ENCODE results near the gene ALDH1A2. TPM values are rescaled to one million over a fixed set of nuclear protein-coding genes. Genes with fewer than 3 reads are reported as not detected.

Gene ALDH1A2
- total RNA-seq, 1 experiment from 2014 or later, result 4.0 TPM

DNA sequence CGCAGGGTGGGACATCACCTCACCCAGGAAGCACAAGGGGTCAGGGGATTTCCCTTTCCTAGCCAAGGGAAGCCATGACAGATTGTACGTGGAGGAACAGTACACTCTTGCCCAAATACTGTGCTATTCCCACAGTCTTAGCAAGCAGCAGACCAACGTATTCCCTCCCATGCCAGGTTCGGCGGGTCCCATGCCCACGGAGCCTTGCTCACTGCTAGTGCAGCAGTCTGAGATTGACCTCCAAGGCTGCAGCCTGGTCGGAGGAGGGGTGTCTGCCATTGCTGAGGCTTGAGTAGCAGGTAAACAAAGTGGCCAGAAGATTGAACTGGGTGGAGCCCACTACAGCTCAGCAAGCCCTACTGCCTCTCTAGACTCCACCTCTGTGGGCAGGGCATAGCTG, 39.0 kb downstream of the ALDH1A2 start:
- Histone ChIP-seq H3K79me2 (ENCODE audit: low read depth) (no peaks in the 10 kb centered on the region), H3K4me1 (replicated peaks; ENCODE audit: insufficient read depth) (no peaks in the 10 kb centered on the region), H3K36me3 (ENCODE audit: low read depth) (no peaks in the 10 kb centered on the region), H3K9me3 (ENCODE audit: insufficient read depth, low read depth) (no peaks in the 10 kb centered on the region), H3K4me3 (no peak overlapping the region), H3K27me3 (ENCODE audit: insufficient read depth, low read depth) (0 out of 2 replicates have a peak, but pooled peaks cover 7% of the 10 kb centered on the region), H3K9me2 (ENCODE audit: insufficient read depth) (no peaks in the 10 kb centered on the region), H4K20me1 (ENCODE audit: insufficient read depth) (no peaks in the 10 kb centered on the region), H3K4me2 (no peak overlapping the region), H2AFZ (no peak overlapping the region), H3F3A (ENCODE audit: insufficient read depth, low read depth) (no peaks in the 10 kb centered on the region), H3K27ac (no peak overlapping the region)
- intact Hi-C loops (cut with micrococcal nuclease; ENCODE audit: unreplicated experiment), result no loop called here
- CTCF ChIA-PET, result no interaction called here
- TF ChIP-seq, protein P1, sequence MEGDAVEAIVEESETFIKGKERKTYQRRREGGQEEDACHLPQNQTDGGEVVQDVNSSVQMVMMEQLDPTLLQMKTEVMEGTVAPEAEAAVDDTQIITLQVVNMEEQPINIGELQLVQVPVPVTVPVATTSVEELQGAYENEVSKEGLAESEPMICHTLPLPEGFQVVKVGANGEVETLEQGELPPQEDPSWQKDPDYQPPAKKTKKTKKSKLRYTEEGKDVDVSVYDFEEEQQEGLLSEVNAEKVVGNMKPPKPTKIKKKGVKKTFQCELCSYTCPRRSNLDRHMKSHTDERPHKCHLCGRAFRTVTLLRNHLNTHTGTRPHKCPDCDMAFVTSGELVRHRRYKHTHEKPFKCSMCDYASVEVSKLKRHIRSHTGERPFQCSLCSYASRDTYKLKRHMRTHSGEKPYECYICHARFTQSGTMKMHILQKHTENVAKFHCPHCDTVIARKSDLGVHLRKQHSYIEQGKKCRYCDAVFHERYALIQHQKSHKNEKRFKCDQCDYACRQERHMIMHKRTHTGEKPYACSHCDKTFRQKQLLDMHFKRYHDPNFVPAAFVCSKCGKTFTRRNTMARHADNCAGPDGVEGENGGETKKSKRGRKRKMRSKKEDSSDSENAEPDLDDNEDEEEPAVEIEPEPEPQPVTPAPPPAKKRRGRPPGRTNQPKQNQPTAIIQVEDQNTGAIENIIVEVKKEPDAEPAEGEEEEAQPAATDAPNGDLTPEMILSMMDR (conservative IDR thresholded peaks at IDR 0.05), result no peak
- no peak for DNase-seq
- BruUV-seq (replicated peaks), result no TSS peak
- POLR2A ChIA-PET (ENCODE audit: unreplicated experiment), result no interaction called here

DNA sequence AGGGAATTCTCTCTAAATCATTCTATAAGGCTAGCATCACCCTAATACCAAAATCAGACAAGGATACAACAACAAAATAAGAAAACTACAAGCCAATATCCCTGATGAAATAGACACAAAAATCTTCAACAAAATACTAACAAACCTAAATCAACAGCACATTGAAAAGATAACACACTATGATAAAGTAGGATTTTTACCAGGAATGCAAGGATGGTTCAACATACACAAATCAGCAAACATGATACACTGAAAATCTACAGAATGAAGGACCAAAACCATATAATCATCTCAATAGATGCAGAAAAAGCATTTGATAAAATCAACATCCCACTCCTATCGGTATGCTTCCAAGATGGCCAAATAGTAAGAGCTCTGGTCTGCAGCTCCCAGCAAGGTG, 39.5 kb downstream of the ALDH1A2 start:
- intact Hi-C loops (cut with micrococcal nuclease; ENCODE audit: unreplicated experiment), result no loop called here
- ChIA-PET POLR2A (ENCODE audit: unreplicated experiment) (no interaction called here), CTCF (no interaction called here)
- TF ChIP-seq EZH2 (IDR thresholded peaks at IDR 0.05; ENCODE audit: low read depth), result no peak
- TF ChIP-seq, protein P1 (conservative IDR thresholded peaks at IDR 0.05), result no peak
- H3K4me1 ChIP-seq (replicated peaks; ENCODE audit: insufficient read depth), result no peaks in the 10 kb centered on the region
- no TSS peak for BruUV-seq (replicated peaks)
- no peaks in the 10 kb centered on the region for H3K9me2 ChIP-seq (ENCODE audit: insufficient read depth)
- H4K20me1 ChIP-seq (ENCODE audit: insufficient read depth), result no peaks in the 10 kb centered on the region
- no peak for DNase-seq
- no peak overlapping the region for H3K4me3 ChIP-seq
- no peak overlapping the region for H3K27ac ChIP-seq
- no peak overlapping the region for H2AFZ ChIP-seq
- H3K36me3 ChIP-seq (ENCODE audit: low read depth), result no peaks in the 10 kb centered on the region
- H3F3A ChIP-seq (ENCODE audit: insufficient read depth, low read depth), result no peaks in the 10 kb centered on the region
- H3K4me2 ChIP-seq, result no peak overlapping the region
- H3K27me3 ChIP-seq (ENCODE audit: insufficient read depth, low read depth), result 0 out of 2 replicates have a peak, but pooled peaks cover 7% of the 10 kb centered on the region
- H3K79me2 ChIP-seq (ENCODE audit: low read depth), result no peaks in the 10 kb centered on the region
- no peaks in the 10 kb centered on the region for H3K9me3 ChIP-seq (ENCODE audit: insufficient read depth, low read depth)

- intact Hi-C loops (cut with micrococcal nuclease; ENCODE audit: unreplicated experiment), result no loop called here
- no peak for DNase-seq
- BruUV-seq (replicated peaks), result no TSS peak
- Histone ChIP-seq H2AFZ (no peak overlapping the region), H3K27me3 (ENCODE audit: insufficient read depth, low read depth) (no peaks in the 10 kb centered on the region), H3K9me2 (ENCODE audit: insufficient read depth) (no peaks in the 10 kb centered on the region), H3K4me2 (no peak overlapping the region), H3K4me1 (replicated peaks; ENCODE audit: insufficient read depth) (no peaks in the 10 kb centered on the region), H3F3A (ENCODE audit: insufficient read depth, low read depth) (no peaks in the 10 kb centered on the region), H3K9me3 (ENCODE audit: insufficient read depth, low read depth) (no peaks in the 10 kb centered on the region), H3K36me3 (ENCODE audit: low read depth) (no peaks in the 10 kb centered on the region), H3K4me3 (no peak overlapping the region), H3K27ac (no peak overlapping the region), H3K79me2 (ENCODE audit: low read depth) (no peaks in the 10 kb centered on the region), H4K20me1 (ENCODE audit: insufficient read depth) (no peaks in the 10 kb centered on the region)
- CTCF ChIA-PET, result no interaction called here
- POLR2A ChIA-PET (ENCODE audit: unreplicated experiment), result no interaction called here
- TF ChIP-seq EZH2 (IDR thresholded peaks at IDR 0.05; ENCODE audit: low read depth), result no peak
- TF ChIP-seq, protein P1 (conservative IDR thresholded peaks at IDR 0.05), result no peak
Measured at GRCh38 chr15:58021332-58022230, 43.9 kb downstream of the ALDH1A2 start.
